ENCODE data around the gene PTGES2. TPM values are rescaled to one million over a fixed set of nuclear protein-coding genes. Genes with fewer than 3 reads are reported as not detected.

The PTGES2 gene
- total and polyA plus RNA-seq, 9 of the 15 experiments (the other 6 are each of a cell fraction or from before 2014, with no cell fraction given): 2.4 to 196 (median 90.1) TPM

DNA sequence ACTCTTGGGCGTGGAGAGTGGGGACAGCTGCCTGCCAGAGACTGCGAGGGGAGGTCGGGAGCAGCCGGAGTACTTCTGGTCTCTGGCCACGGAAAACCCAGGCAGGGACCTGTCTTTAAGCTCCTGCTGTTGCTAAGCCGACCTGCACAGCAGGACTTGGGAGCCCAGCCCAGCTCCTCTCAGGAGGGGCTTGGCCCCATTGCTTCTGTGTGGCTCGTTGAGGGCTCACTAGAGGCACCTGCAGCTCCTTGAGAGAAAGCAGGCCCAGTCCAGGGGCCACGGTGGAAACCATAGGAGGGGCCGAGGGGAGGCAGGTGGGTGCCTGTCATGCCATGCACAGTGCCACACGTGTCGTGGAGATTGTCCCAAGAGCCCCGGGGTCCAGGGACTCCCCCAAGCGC, 18.4 kb upstream of the PTGES2 start:
- Histone ChIP-seq H4K20me1 (replicated peaks; ENCODE audit: control insufficient read depth, insufficient read depth, low read length) (no peaks in the 10 kb centered on the region), H3K27me3 (ENCODE audit: control insufficient read depth in 2 of 2, insufficient read depth in 2 of 2, low read length in 2 of 2) (no peaks in the 10 kb centered on the region), H3K79me2 (ENCODE audit: control insufficient read depth, insufficient read depth, low read length) (no peaks in the 10 kb centered on the region), H2AFZ (ENCODE audit: low read depth, low read length) (no peak overlapping the region), H3K9me1 (ENCODE audit: control insufficient read depth, insufficient read depth, low read length) (peaks cover 8% of the 10 kb centered on the region), H3K27ac (ENCODE audit: extremely low read depth, low read depth, low read length) (no peak overlapping the region), H3K9me3 (replicated peaks; ENCODE audit: control insufficient read depth, insufficient read depth, low read depth, low read length) (no peaks in the 10 kb centered on the region), H3K9ac (ENCODE audit: insufficient read depth in 1 of 2, low read depth in 2 of 2, low read length in 2 of 2) (peak overlapping the region in 1 of 2 experiments; percentile 53; a peak in 1 of 4 replicates), H3K4me3 (no peak overlapping the region), H3K4me1 (replicated peaks in 1 of 2; ENCODE audit: control insufficient read depth in 2 of 2, insufficient read depth in 2 of 2, low read length in 2 of 2) (peaks cover 31 to 61% of the 10 kb centered on the region in 2 experiments), H3K36me3 (ENCODE audit: control insufficient read depth, insufficient read depth, low read length) (no peaks in the 10 kb centered on the region), H3K4me2 (ENCODE audit: insufficient read depth, low read length) (no peak overlapping the region)
- ChIA-PET CTCF (ENCODE audit: low intra/inter-chr PET ratio) (no interaction called here), POLR2A (interaction anchor here (0.6 to 1.1 kb wide), 3 partner anchors 14 to 55 kb away, joined by 3 to 6 read pairs (median 4); partner anchors contain the start of gene BBLN)
- WGBS (ENCODE audit: insufficient coverage, low coverage, missing lambda C conversion rate): 50% methylated on average over 13 of the region's 13 CpGs
- in situ Hi-C loops (cut with MboI) (no loop called here), intact Hi-C loops (cut with micrococcal nuclease) (no loop called here)
- no peak for FAIRE-seq
- no TSS peak for BruUV-seq (replicated peaks)
- peak in 1 of 4 experiments; percentile 10 for DNase-seq (ENCODE audit: extremely low read depth in 1 of 4, low spot score in 3 of 4)
- ATAC-seq: no peak
- TF ChIP-seq ETV6 (IDR thresholded peaks at IDR 0.05; ENCODE audit: borderline replicate concordance in 1 of 2, low read depth in 2 of 2, low read length in 1 of 2) (no peak), ETV6 (CRISPR knock-in tag; IDR thresholded peaks at IDR 0.05; ENCODE audit: borderline replicate concordance) (no peak), ETV5 (CRISPR knock-in tag; IDR thresholded peaks at IDR 0.05; ENCODE audit: low read depth) (no peak), MAFG (tag; conservative IDR thresholded peaks at IDR 0.05) (no peak), PPARD (CRISPR knock-in tag; IDR thresholded peaks at IDR 0.05) (no peak), RFX7 (CRISPR knock-in tag; IDR thresholded peaks at IDR 0.05) (no peak), DACH1 (IDR thresholded peaks at IDR 0.05; ENCODE audit: partially characterized antibody) (no peak), ZNF224 (CRISPR knock-in tag; IDR thresholded peaks at IDR 0.05) (no peak)
- TF ChIP-seq, protein P1, sequence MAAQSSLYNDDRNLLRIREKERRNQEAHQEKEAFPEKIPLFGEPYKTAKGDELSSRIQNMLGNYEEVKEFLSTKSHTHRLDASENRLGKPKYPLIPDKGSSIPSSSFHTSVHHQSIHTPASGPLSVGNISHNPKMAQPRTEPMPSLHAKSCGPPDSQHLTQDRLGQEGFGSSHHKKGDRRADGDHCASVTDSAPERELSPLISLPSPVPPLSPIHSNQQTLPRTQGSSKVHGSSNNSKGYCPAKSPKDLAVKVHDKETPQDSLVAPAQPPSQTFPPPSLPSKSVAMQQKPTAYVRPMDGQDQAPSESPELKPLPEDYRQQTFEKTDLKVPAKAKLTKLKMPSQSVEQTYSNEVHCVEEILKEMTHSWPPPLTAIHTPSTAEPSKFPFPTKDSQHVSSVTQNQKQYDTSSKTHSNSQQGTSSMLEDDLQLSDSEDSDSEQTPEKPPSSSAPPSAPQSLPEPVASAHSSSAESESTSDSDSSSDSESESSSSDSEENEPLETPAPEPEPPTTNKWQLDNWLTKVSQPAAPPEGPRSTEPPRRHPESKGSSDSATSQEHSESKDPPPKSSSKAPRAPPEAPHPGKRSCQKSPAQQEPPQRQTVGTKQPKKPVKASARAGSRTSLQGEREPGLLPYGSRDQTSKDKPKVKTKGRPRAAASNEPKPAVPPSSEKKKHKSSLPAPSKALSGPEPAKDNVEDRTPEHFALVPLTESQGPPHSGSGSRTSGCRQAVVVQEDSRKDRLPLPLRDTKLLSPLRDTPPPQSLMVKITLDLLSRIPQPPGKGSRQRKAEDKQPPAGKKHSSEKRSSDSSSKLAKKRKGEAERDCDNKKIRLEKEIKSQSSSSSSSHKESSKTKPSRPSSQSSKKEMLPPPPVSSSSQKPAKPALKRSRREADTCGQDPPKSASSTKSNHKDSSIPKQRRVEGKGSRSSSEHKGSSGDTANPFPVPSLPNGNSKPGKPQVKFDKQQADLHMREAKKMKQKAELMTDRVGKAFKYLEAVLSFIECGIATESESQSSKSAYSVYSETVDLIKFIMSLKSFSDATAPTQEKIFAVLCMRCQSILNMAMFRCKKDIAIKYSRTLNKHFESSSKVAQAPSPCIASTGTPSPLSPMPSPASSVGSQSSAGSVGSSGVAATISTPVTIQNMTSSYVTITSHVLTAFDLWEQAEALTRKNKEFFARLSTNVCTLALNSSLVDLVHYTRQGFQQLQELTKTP (IDR thresholded peaks at IDR 0.05; ENCODE audit: low read depth in 1 of 2, partially characterized antibody in 2 of 2): no peak
- TF ChIP-seq, protein P2, sequence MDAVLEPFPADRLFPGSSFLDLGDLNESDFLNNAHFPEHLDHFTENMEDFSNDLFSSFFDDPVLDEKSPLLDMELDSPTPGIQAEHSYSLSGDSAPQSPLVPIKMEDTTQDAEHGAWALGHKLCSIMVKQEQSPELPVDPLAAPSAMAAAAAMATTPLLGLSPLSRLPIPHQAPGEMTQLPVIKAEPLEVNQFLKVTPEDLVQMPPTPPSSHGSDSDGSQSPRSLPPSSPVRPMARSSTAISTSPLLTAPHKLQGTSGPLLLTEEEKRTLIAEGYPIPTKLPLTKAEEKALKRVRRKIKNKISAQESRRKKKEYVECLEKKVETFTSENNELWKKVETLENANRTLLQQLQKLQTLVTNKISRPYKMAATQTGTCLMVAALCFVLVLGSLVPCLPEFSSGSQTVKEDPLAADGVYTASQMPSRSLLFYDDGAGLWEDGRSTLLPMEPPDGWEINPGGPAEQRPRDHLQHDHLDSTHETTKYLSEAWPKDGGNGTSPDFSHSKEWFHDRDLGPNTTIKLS (IDR thresholded peaks at IDR 0.05; ENCODE audit: borderline replicate concordance, low read depth): no peak
- TF ChIP-seq, protein P3, sequence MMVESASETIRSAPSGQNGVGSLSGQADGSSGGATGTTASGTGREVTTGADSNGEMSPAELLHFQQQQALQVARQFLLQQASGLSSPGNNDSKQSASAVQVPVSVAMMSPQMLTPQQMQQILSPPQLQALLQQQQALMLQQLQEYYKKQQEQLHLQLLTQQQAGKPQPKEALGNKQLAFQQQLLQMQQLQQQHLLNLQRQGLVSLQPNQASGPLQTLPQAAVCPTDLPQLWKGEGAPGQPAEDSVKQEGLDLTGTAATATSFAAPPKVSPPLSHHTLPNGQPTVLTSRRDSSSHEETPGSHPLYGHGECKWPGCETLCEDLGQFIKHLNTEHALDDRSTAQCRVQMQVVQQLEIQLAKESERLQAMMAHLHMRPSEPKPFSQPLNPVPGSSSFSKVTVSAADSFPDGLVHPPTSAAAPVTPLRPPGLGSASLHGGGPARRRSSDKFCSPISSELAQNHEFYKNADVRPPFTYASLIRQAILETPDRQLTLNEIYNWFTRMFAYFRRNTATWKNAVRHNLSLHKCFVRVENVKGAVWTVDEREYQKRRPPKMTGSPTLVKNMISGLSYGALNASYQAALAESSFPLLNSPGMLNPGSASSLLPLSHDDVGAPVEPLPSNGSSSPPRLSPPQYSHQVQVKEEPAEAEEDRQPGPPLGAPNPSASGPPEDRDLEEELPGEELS (CRISPR knock-in tag; IDR thresholded peaks at IDR 0.05; ENCODE audit: borderline replicate concordance): no peak
- TF ChIP-seq, protein P4, sequence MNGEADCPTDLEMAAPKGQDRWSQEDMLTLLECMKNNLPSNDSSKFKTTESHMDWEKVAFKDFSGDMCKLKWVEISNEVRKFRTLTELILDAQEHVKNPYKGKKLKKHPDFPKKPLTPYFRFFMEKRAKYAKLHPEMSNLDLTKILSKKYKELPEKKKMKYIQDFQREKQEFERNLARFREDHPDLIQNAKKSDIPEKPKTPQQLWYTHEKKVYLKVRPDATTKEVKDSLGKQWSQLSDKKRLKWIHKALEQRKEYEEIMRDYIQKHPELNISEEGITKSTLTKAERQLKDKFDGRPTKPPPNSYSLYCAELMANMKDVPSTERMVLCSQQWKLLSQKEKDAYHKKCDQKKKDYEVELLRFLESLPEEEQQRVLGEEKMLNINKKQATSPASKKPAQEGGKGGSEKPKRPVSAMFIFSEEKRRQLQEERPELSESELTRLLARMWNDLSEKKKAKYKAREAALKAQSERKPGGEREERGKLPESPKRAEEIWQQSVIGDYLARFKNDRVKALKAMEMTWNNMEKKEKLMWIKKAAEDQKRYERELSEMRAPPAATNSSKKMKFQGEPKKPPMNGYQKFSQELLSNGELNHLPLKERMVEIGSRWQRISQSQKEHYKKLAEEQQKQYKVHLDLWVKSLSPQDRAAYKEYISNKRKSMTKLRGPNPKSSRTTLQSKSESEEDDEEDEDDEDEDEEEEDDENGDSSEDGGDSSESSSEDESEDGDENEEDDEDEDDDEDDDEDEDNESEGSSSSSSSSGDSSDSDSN (IDR thresholded peaks at IDR 0.05; ENCODE audit: borderline replicate concordance in 1 of 2, low read depth in 2 of 2, low read length in 2 of 2): no peak
